Urothelium cell line (cell line): ENCODE measurements around the gene FOXP4.

Experiments used
- DNase-seq: peaks from one replicate; pipeline ENCODE4 v3.0.0; 2011; ENCODE audit warnings: low spot score, mixed read lengths
- FAIRE-seq: peaks from 2 replicates; lab custom pipeline; 2011; peaks lifted over from hg19 to GRCh38; lab: Jason Lieb, UNC

The FOXP4 gene

DNA sequence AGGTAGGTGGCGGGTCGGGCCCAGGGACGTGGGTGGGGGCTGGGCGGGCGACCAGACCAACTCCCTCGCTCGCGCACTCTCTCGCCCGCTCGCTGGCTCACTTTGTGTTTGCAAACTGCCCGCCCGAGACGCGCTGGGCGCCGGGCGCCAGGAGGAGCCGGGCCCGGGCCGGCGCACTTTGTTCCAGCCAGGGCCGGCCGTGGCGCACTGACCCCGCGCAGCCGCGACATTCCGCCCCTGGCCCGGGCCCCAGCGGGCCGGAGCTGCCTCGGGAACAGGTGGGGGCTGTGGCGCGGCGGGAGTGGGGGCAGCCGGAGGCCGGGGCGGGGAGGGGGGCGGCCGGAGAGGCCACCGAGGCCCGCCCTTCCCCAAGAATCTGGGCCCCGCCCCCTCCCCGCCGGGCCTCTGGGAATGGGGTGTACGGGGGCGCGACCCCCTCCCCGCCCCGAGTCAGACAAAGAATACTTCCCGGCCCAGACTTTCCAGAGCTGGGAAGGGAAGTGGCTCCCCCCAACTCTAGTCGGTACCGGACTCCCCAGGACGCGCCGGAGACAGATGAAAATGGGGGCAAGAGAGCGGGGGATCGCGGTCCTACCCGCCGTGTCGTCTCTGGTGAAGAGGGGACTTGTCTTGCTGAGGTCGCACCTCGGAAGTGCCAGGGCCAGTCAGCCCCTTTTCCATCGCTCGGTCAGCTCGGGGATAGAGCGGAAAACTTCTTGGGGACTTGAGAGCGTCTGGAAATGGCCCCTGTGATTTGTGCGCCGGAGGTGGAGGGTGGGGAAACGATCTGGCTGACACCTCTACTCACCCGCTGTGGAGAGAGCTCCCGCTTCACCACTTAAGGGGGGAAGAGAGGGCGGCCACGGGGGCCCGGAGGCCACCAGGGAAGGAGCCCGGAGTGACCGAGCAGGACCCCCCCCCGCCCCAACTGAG, 951 bp downstream of the FOXP4 start:
- FAIRE-seq (no peak), DNase-seq (peak; percentile 54)

DNA sequence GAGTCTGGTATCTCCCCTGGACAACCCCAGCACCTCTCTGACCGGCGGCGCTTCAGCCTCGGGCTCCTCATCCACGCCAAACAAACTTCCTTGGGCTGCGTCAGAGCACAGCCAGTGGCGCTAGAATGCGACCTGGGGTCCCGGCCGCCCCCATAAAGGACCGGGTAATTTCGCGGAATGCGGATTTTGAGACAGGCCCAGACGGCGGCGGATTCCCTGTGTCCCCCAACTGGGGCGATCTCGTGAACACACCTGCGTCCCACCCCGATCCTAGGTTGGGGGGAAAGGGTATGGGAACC, 1.6 kb downstream of the FOXP4 start:
- FAIRE-seq = no peak
- no peak for DNase-seq

DNA sequence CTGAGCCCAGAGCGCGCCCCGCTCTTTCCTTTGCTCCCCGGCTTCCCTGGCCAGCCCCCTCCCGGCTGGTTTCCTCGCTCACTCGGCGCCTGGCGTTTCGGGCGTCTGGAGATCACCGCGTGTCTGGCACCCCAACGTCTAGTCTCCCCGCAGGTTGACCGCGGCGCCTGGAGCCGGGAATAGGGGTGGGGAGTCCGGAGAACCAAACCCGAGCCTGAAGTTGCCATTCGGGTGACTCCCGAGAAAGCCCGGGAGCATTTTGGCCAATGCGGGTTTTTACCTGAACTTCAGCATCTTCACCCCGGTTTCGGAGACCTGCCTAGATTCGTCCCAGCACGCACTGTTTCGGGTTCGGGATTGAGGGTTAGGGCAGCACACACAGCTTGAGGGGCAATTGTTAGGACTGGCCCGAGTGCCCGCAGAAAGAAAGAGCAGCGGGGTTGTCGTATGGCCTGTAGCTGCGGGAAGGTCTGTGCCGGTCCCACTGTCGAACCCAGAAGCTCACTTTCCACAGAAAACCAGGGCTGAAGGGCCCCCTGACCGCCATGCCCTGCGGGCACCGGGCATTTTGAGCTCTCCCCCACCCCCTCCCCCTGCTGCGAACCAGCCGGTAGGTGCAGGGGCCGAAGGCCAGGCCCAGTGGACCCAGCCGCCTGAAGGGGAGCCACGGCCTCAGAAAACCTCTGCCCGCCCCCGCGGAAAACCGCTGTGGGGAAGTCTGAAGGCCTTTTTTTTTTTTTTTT, 2.1 kb downstream of the FOXP4 start:
- no peak for DNase-seq
- no peak for FAIRE-seq

DNA sequence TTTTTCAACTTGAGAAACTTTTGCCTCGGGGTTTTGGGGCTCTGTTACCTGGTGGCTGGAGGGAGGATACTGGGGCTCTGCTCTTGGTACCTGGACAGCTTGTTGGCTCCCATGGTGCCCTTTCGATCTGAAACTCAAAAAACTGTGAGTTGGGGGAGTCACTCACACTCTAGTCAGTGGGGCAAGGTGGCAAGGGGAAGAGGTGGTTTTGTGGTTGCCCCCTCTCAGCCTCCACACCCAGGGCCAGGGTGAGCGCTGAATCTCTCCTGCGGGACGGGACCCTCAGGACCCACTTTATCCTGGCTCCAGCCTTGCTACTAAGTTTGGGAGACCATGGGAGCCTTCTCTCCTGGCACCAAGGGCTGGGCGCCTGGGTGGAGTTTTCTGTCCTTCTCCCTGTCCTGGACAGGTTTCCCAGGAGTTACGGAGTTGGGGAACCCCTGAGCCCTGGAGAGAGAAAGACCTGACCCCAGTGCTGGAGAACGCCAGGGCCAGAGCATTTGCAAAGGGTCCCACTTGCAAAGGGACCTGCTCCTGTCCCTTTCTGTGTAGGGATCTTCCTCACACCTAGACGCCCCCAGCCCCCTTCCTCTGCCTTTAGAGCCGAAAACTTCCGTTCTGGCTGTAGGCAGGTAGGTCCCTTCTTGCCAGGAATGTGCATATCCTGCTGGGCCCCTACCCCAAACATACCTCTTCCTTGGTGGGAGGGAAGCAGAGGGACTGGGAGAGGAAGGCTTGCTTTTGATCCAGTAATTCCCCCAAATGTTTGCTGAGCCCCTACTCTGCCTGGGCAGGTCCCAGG, 2.9 kb downstream of the FOXP4 start:
- FAIRE-seq = no peak
- DNase-seq = no peak

DNA sequence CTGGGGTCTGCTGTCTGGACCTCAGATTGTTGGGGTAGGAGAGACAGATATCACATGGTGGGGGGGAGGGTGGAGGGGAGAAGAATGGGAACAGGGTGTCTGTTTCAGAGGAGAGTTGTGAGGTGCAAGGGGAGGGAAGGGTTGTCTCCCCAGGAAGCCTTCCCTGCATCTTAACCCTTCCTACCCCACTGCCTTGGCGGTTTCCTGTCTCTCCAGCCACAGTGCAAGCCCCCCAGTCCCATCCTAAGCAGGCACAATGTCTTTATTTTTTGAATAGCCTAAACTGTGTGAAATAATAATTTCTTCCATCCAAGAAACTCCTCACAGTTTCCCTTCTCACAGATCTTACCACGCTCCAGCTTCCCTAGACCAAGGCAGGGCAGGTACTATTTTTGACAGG, 3.5 kb downstream of the FOXP4 start:
- no peak for DNase-seq
- no peak for FAIRE-seq

DNA sequence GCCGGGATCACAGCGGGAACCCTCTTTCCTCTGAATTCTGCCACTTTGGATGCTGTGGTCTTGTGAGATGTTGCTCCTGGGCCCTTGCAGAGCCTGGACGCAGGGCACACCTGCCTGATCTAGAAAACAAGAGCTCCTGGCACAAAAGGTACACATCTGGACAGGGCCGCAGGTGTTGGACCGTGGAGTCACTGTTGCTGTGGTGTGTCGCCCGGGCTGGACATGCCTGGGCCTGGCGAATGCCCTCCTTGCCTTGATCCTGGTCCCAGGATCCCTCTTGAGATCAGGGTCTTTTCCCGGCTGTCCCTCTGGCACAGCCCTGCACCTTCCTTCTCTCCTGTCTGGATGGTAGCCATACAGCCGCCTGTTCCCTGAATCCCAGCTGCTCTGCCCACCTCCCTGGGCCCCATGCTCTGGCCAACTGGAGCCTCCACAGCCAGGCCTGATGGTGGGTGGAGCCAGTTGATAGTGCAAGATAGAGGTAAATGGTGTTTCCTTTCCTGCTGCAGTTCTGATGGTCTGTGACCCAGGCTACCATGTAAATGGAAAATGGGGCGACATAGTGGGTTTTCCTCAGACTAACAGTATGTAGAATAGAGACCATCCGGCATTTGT, 5.0 kb downstream of the FOXP4 start:
- no peak for FAIRE-seq

DNA sequence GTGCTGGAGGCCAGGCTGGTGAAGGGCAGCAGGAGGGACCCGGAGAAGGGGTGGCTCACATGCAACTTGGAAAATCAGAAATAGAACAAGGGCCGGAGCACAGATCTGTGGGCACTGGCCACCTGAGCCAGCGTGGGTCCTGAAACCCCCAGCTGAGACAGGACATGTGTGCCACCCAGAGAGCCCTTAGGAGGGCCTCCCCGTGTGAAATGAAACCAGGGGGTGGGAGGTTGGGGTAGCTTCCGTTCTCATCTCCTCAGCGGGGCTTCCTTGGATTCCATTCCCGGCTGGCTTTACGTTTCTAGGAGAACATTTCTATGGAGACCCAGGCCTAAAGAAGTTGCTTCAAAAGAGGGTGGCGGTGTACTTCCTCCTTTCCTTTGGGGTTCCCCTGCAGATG, 5.7 kb downstream of the FOXP4 start:
- DNase-seq = no peak
- FAIRE-seq = no peak

More for the DNA sequence above, 5.0 kb downstream of the FOXP4 start:
- DNase-seq = no peak

DNA sequence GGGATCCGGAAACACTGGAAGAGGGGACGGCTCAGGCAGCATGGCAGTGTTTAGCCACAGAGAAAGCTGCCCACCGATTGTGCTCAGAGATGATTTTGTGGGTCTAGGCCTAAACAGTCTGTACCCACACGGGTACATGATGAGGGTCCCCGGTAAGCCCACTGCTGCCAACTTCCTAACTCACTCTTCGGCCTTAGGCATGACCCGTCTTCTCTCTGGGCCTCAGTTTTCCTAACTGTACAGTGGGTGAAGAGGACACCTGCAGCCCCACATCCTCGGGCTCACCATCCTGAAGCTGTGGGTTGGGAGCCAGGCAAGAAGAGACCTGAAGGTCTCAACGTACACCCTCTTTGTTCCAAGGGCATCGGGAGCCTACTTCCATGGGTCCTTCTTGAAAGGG, 6.5 kb downstream of the FOXP4 start:
- no peak for DNase-seq
- no peak for FAIRE-seq

DNA sequence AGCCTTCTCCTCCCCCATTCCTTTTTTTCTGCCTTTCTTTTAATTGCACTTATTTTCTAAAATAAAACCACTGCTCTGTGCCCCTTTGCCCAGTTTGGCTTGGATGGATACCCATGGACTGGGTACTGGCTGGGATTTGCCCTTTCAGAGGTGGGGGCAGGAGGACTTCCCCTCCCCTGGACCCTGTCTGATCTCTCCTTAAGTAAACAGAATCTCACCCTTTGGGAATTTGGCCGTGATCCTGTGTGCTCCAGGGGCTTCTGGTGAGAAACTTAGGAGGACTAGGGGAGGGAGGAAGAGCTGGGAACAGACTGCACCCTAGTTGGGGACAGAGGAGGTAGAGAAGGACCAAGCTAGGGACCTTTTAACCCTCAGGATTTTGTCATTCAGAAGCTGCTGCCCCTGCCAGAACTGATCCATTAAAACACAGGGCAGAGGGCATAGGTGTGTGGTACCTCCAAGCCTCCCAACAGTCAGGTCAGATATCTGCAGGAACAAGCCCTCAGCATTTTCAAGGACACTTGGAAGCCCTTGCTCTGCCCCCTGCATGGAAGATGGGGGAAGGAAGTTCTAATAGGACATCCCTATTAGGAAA, 7.3 kb downstream of the FOXP4 start:
- DNase-seq (no peak), FAIRE-seq (no peak)

DNA sequence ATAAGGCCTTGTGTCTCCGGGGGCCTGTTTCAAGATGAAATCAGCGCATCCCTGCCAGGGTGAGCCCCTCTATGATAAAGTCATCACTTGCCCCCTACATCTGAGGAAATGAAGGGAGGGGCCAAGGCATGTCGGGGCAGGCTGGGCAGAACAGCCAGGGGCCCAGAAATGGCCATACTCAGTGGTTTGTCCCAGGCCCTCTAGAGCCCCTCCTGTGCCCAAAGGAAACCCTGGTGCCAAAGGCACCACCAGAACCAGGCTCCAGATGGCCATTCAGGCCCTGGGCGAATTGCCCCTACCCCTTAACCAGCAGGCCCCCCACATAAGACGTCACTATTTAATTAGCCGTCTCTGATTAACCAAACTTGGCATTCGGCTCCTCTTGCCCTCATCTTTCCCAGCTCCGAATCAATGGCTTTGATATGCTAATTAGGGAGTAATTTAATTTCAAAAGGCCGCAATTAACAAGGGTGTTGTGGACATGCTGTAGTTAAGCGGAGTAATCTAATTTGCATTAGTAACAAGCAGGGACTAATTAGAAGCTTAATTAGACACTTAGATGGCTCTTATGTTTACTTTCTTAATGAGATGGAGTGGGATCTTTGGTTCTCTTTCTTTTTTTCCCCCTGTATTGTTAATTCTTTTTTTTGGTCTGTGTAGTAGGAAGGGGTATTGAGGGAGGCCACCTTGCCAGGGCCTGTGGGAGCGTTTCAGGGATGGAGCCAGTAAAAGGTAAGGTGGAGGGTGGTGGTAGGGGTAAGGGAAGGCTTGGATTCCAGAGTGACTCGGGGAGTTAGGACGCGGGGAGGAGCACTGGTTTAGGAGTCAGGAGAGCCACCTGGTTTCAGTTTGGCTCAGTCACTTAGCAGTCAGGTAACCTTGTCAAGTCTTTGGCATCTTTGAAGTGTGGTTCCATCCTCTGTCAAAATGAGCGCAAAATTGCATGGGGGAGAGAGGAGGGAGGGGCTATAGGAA, 9.4 kb downstream of the FOXP4 start:
- DNase-seq (no peak), FAIRE-seq (no peak)

DNA sequence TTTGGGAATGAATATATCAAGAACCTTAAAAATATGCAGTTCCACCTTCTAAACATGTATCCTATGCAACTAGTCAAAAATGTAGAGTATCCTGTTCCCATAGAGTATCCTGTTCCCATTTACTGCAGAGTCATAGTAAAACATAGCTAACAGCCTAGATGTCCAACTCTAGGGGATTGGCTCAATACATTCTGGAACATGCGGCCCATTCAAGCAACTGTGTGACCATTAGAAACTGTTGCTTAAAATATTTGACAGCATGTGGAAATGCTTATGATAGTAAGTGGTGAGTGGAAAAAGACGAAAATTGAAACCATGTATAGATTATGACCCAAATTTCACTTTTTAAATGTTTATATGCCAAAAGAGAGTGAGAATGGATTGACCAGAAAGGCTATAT, 11.2 kb downstream of the FOXP4 start:
- no peak for DNase-seq
- no peak for FAIRE-seq

DNA sequence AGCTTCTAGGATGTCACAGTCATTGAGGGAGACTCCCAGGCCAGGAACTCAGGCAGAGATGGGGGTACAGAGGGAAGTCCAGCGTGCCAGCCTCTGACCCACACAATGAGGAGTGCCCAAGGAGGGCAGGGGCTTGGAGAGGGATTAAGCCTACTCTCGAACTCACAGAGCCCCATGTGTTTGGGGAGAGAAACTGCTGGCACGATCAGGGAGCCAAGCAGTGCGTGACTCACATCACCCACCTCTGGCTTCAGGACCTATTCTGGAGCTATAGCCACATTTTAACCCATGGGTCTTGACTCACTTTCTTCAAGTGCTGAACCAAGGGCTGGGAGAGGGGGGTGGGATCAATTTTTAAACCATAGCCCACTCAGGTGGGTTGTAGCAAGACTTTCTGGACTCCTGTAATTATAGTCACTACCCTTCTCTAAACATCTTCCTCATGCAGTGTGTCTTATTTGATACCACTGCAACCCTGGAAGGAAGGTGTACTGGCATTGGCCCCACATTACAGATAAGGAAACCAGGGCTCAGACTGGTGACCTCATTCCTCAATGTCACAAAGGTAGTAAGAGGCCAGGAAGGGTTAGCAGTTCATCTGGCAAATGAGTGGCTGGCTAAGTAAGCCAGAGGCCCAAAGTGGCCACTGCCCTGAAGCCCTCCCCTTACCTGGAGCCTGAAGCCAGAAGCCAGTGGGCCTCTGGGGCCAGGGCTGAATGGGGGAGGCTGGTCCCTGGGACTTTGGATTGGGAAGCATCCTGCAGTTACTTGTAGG, 12.0 kb downstream of the FOXP4 start:
- FAIRE-seq = no peak
- no peak for DNase-seq

DNA sequence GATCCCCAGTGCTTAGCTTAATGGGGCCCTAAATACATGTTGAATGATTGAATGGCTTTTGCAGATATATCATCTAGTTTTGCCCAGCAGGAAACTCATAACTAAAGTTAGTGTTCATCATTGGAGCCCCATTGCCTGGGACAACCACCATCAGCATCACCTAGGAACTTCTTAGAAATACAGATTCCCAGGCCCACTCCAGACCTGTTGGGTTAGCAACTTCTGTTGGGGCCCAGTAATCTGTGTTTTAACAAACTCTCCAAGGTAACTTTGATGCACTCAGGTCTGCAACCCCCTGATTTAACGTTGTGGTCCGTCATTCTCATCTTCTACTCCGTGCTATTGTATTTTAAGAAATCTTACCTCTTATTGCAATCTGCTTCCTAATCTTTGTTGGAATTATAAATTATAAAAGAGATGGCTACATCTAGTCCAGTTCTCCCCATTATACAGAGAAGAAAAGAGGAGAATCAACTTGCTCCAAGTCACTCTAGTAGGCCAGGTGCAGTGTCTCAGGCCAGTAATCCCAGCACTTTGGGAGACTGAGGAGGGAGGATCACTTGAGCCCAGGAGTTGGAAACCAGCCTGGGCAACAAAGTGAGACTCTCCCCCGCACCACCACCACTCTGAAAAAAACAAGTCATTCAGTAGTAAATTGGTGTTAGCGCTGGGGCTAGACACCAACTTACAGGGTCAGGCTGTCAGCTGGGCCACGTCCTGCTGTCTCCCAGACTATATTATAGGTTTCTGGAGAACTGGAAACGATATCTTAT, 13.7 kb downstream of the FOXP4 start:
- FAIRE-seq = no peak
- DNase-seq = no peak

DNA sequence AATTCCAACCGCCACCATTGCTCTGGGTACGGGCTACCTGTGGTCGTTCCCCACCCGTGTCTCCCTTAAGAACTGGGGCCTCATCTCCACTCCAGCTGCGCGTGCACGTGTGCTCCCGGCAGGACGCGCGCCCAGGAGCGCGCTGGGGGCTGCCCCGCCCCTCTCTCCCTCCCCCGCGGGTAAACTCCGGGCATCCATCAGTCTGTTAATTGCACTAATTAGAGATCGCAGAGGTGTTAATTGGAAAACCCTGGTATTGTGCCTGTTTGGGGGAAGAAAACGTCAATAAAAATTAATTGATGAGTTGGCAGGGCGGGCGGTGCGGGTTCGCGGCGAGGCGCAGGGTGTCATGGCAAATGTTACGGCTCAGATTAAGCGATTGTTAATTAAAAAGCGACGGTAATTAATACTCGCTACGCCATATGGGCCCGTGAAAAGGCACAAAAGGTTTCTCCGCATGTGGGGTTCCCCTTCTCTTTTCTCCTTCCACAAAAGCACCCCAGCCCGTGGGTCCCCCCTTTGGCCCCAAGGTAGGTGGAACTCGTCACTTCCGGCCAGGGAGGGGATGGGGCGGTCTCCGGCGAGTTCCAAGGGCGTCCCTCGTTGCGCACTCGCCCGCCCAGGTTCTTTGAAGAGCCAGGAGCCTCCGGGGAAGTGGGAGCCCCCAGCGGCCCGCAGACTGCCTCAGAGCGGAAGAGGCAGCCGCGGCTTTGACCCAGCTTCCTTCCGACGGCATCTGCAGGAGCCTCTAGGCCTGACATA, 14.4 kb downstream of the FOXP4 start:
- FAIRE-seq (no peak), DNase-seq (no peak)

DNA sequence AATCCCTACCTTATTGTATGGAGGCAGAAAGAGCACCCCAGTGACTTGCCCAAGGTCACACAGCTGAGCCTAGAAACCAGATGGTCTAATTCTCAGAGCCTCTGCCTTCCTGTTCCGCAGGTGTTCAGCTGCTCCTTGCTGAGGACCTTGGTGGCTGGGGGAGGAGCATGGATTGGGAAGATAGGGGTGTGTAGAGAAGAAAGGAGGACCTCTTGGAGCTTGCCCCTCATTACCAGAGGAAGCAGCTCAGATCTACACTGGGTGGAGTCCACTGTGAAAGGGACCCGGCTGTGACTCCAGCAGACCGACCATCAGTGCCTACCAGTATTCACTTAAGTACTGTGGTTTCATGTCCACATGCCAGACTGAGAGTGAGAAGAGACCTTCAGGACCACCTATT, 15.2 kb downstream of the FOXP4 start:
- DNase-seq = no peak
- FAIRE-seq = no peak

DNA sequence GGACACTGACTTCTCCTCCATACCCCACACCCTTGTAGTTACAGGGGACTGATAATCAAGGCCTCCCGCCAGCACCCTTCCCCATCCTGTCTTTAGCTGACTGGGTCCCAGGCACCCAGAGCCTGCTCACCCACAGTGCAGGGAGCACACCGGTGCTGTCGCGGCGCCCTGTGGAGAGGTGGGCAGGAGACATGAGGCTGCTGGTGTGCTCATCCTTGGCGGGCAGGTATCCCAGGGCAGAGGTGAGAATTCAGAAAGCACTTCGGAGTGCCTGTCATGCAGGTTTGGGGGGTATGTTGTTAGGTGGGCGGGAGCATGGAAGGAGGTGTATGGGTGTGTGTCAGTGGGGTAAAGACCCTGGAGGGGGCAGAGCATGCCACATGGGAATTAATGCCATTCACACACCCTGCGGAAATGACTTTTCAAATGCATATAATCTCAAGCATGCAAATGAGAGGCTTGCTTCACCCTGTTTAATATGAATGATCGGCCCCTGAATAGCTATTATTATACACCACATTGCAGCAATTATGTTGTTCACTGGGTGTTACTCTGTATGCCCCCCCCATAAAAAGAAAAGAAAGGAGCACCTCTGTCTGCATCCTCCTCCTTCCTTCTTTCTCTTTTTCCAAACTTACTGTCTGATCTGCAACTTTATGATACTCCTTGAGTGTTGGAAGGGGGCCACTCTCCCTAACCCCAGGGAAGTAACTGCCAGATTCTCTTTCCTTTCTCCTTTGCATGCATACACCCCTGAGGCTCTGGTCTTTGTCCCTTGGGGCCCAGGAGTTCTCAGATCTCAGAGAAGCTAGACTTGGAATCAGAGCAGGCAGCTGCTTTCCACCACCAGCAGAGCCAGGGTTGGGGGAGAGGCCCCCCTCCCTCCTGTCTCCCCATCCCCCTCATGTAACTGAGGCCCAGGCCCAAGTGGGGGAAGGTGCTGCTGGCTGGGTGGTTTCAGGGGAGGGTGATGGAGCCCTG, 16.0 kb downstream of the FOXP4 start:
- FAIRE-seq (no peak), DNase-seq (no peak)
